Parathyroid adenoma (tissue), 2 donors: ENCODE data around the gene TREH.

Experiments used
- H2AFZ ChIP-seq: fragments of 300-600 bp; sonication (generic); one replicate; pipeline ENCODE4 v1.7.0; 2017; ENCODE audit warnings: antibody characterized with exemption, mild to moderate bottlenecking
- H3K27ac ChIP-seq: fragments of 300-600 bp; sonication (generic); one replicate; pipeline ENCODE4 v1.7.0; 2017
- H3K27me3 ChIP-seq: fragments of 300-600 bp; sonication (generic); one replicate; pipeline ENCODE4 v1.7.0; 2017; ENCODE audit warnings: low read length; ENCODE audit not compliant: control insufficient read depth, insufficient read depth
- H3K36me3 ChIP-seq: fragments of 300-600 bp; sonication (generic); one replicate; pipeline ENCODE4 v1.7.0; 2017; ENCODE audit warnings: low read length; ENCODE audit not compliant: control insufficient read depth, insufficient read depth
- H3K4me1 ChIP-seq: fragments of 300-600 bp; sonication (generic); one replicate; pipeline ENCODE4 v1.7.0; 2017; ENCODE audit warnings: control low read depth
- H3K4me2 ChIP-seq: fragments of 300-600 bp; sonication (generic); one replicate; pipeline ENCODE4 v1.7.0; 2017; ENCODE audit warnings: low read length
- H3K4me3 ChIP-seq: fragments of 300-600 bp; sonication (generic); one replicate; pipeline ENCODE4 v1.7.0; 2017; ENCODE audit warnings: low read depth, low read length
- H3K79me2 ChIP-seq: fragments of 300-600 bp; sonication (generic); one replicate; pipeline ENCODE4 v1.7.0; 2017; ENCODE audit warnings: control low read depth
- H3K9ac ChIP-seq: fragments of 300-600 bp; sonication (generic); one replicate; pipeline ENCODE4 v1.7.0; 2017; ENCODE audit warnings: mild to moderate bottlenecking
- H3K9me3 ChIP-seq: fragments of 300-600 bp; sonication (generic); one replicate; pipeline ENCODE4 v1.7.0; 2017; ENCODE audit warnings: low read length; ENCODE audit not compliant: control insufficient read depth
- TF ChIP-seq, protein P1 (sequence below): fragments of 300-600 bp; sonication (generic); IDR thresholded peaks from one replicate; pipeline ENCODE4 v1.7.0; 2017; ENCODE audit warnings: antibody characterized with exemption, mild to moderate bottlenecking
- donor health status: primary hyperparathyroidism.

TREH gene

DNA sequence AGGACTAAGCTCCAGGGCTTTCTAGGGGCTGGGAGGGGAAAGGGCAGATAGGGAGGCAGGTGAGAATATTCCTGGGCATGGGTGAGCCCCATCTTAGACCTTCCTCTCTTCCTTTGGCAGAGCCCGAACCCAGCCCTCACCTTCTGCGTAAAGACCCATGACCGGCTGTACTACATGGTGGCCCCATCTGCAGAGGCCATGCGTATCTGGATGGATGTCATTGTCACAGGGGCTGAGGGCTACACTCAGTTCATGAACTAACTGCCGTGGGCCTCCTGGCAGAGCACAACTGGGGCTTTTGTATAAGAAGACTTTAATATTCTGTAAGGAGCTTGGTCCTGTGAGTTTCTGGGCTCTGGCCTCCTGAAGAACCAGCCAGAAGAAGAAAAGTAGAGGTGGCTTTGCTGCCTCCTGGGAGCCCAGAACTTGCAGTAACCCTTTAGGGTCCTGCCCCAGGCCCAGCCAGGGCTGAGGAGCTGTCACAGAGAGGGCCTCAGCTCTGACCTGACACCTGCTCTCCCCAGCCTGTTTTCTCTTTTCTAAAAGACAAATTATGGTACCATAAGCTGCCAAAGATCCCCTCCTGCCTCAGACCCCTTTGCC, 22.8 kb downstream of the TREH start:
- no peaks in the 10 kb centered on the region for H3K79me2 ChIP-seq
- H3K4me3 ChIP-seq = no peak overlapping the region
- H3K9me3 ChIP-seq = no peaks in the 10 kb centered on the region
- no peak overlapping the region for H3K9ac ChIP-seq
- no peaks in the 10 kb centered on the region for H3K36me3 ChIP-seq
- H2AFZ ChIP-seq = no peak overlapping the region
- no peaks in the 10 kb centered on the region for H3K27me3 ChIP-seq
- TF ChIP-seq, protein P1, sequence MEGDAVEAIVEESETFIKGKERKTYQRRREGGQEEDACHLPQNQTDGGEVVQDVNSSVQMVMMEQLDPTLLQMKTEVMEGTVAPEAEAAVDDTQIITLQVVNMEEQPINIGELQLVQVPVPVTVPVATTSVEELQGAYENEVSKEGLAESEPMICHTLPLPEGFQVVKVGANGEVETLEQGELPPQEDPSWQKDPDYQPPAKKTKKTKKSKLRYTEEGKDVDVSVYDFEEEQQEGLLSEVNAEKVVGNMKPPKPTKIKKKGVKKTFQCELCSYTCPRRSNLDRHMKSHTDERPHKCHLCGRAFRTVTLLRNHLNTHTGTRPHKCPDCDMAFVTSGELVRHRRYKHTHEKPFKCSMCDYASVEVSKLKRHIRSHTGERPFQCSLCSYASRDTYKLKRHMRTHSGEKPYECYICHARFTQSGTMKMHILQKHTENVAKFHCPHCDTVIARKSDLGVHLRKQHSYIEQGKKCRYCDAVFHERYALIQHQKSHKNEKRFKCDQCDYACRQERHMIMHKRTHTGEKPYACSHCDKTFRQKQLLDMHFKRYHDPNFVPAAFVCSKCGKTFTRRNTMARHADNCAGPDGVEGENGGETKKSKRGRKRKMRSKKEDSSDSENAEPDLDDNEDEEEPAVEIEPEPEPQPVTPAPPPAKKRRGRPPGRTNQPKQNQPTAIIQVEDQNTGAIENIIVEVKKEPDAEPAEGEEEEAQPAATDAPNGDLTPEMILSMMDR = no peak
- no peaks in the 10 kb centered on the region for H3K4me1 ChIP-seq
- H3K4me2 ChIP-seq = no peak overlapping the region
- no peak overlapping the region for H3K27ac ChIP-seq

DNA sequence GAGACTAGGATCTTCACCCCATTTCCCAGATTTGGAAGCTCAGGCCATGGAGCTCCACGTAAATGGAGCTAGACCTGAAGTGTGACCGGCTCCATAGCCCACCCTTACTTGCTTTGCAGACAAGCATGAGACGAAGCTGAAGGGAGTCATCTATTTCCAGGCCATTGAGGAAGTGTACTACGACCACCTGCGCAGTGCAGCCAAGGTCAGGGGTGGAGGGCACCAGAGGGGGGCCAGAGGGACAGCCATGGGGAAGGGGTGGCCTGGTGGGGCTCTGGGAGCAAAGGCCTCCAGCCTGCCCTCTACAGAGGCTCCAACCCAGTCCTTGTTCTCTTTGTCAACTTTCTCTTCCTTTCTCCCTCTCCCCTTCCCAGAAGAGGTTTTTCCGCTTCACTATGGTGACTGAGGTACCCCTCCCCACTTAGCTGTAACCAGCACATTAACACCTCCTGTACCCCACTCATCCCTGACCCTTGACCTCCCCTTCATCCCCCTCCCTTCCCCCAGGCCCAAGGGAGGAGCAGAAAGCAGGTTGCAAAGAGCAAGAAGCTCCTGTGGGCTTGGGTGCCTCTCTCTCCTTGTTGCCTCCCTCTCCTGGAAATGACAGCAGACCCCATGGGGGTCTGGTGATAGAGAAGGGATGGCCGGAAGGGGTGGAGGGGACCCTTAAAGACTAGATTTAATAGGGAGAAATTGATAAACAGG, 23.8 kb downstream of the TREH start:
- no peak overlapping the region for H3K9ac ChIP-seq

DNA sequence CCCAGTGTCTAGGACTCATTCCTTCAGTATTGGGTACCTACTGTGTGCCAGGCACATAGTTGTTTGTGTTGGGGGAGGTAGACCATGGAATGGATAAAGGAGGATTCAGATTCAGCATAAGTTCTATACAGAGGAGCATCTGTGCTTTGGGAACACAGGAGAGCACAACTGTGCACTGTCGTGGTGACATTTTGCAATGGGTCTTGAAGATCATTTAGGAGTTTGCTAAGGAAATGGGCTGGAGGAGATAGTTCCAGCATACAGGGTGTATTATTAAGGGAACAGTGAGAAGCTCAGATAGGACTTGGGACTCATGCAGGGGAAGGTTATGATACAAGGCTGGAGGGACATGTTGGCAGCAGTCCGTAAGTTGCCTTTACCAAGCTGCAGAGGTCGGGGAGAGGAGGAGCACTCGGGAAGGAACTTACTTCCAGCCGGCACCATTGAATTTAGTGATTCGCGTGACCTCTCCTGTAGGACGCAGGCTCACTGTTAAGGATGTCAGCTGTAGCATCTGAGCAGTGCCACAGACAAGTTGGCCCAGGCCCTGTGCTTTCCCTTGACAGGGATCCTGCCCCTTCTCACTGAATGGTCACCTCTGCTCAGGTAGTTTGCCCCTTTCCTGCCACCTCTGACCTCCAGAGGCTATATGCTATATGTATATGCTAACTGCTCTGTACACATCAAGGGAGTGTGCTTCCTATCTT, 25.6 kb downstream of the TREH start:
- H3K36me3 ChIP-seq = no peaks in the 10 kb centered on the region
- no peaks in the 10 kb centered on the region for H3K79me2 ChIP-seq
- no peaks in the 10 kb centered on the region for H3K27me3 ChIP-seq
- no peaks in the 10 kb centered on the region for H3K4me1 ChIP-seq
- H3K27ac ChIP-seq = no peak overlapping the region
- no peaks in the 10 kb centered on the region for H3K9me3 ChIP-seq
- TF ChIP-seq, protein P1 = no peak
- no peak overlapping the region for H3K9ac ChIP-seq
- H2AFZ ChIP-seq = no peak overlapping the region
- no peak overlapping the region for H3K4me3 ChIP-seq
- H3K4me2 ChIP-seq = no peak overlapping the region

More for the DNA sequence above, 23.8 kb downstream of the TREH start:
- Histone ChIP-seq H3K36me3 (no peaks in the 10 kb centered on the region), H3K4me2 (no peak overlapping the region), H3K27me3 (no peaks in the 10 kb centered on the region), H3K9me3 (no peaks in the 10 kb centered on the region), H3K4me1 (no peaks in the 10 kb centered on the region), H3K27ac (no peak overlapping the region), H3K4me3 (no peak overlapping the region), H2AFZ (no peak overlapping the region), H3K79me2 (no peaks in the 10 kb centered on the region)
- TF ChIP-seq, protein P1 = no peak

DNA sequence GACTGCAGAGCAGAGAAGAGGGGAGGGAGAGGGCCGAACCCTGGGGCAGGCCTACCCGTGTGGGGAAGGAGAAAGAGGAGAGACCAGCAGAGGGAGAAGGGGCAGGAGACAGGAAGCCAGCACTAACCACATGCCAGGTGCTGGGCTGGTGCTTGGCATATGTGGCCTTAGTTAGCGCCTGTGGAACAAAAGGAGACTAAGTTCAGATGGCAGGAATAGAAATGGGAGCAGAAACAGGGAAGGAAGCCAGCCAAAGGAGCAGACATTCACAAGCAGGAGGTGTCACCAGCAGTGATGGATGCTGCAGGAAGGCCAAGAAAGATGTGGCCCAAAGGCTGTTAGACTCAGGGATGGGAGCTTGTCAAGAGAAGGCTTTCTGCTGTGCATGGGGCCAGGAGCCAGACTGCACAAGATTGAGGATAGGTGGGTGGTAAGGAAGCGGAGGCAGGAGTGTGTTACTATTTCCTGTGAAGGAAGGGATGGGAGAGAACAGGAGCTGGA, 26.7 kb downstream of the TREH start:
- Histone ChIP-seq H3K9me3 (no peaks in the 10 kb centered on the region), H3K4me2 (no peak overlapping the region), H3K36me3 (no peaks in the 10 kb centered on the region), H2AFZ (no peak overlapping the region), H3K4me3 (no peak overlapping the region), H3K27me3 (no peaks in the 10 kb centered on the region), H3K4me1 (no peaks in the 10 kb centered on the region), H3K9ac (no peak overlapping the region), H3K79me2 (no peaks in the 10 kb centered on the region), H3K27ac (no peak overlapping the region)
- TF ChIP-seq, protein P1 = no peak
